NCI-H526 (cell line): ENCODE measurements around the gene KLK13.

Source experiments
- DNase-seq, 2 experiments: peaks; one replicate each; lab custom pipeline; 2025; lab: John Stamatoyannopoulos, UW

Gene KLK13

DNA sequence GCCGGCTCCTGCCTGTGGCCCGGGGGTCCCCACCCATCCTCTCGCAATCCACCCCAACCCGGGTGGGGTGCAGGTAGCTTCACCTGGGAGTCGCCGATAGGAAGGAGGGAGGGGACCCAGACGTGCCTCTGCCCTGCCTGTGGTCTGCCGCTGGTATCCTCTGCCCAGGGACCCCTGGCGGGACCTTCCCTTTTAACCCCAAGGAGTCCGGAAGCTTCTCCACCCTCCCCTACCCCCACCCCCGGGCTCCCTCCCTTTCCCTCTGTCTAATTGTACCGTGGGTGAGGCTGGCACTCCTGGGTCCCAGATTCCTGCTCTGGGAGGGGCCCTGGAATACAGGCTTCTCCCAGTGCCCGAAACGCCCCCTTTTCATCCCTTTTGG lies 45.4 kb downstream of the KLK13 start, which contains the start of gene KLK10:
KLK10 (minus strand) TSS at position 166 of the 382 bp plus-strand sequence. CDS start 579 bp downstream, outside the sequence.
- DNase-seq, result no peak

DNA sequence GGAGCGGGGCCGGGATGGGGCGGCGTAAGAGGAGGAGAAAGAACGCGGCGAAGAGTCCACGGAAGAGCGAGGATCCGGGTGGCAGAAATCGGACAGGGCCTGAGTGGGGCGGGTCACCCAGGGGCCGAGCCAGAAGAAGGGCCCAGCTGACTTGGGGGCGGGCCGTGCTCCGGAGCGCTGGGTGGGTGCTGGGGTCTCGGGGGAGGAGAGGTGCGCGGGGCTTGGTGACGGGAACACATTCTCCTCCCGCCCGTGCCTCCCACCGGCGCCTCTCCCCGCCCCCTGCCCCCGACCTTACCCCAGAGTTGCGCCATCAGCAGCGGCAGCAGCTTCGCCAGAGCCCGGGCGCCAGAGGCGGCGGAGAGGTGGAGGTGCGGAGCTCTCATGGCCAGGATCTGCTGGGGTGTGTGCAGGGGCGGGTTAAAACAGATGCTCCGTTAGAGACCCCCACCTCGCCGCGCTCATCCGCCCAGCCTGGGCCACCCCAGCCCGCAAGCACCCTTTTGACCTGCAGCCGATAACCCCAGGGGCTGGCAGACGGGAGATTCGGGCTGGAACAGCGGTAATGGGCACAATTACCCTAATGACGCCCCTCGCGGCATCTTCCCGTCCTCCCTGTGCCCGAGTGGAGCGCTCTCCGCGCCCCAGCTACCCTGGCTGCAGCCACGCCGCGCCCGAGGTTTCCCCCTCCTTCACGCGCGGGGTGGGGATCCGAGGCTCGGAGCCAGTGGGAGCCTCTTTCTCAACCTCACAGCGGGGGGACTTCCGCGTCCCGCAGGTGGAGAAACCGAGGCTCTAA lies 45.9 kb downstream of the KLK13 start:
- DNase-seq, result peak in 1 of 2 experiments; percentile 39

DNA sequence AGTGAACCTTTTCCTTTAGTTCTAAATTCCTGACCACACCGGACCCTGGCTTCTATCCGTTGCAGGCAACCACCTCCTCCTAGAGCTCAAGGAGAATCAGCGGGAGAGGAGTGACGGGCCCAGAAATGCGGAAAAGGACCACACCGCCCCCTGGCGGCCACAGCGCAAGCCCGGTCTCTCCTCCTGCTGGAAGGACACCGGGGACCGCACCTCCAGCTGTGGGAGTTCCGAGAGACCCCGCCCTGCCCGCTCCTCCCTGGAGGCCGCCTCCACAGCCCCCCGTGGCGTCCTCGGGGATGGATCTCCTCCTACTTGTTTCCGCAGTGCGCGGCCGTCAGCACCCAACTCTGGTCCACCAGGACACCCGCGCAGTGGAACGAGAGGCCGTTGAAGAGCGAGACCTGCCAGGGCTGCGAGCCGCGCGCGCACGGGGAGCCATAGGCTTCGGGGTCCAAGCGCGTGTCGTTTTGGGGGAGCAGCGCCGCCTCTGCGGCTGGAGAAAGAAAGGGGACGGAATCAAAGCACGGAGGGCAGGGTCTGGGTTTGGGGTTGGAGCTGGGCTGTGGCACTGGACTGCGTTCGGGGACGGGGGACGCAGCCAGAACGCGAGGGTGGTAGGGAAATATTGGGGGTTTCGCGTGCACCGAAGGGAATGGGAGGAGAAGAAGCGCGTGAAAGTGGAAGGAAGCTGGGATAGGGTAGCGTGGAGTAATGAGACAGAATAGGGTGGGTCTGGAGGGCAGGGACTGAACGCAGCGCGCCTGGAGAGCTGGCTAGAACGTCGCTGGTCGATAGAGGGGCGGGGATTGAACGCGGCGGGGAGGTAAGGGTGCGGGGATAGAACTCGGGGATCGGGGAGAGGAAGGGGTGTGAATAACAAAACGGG lies 47.9 kb downstream of the KLK13 start:
- DNase-seq, result peak; percentile 38 to 81

DNA sequence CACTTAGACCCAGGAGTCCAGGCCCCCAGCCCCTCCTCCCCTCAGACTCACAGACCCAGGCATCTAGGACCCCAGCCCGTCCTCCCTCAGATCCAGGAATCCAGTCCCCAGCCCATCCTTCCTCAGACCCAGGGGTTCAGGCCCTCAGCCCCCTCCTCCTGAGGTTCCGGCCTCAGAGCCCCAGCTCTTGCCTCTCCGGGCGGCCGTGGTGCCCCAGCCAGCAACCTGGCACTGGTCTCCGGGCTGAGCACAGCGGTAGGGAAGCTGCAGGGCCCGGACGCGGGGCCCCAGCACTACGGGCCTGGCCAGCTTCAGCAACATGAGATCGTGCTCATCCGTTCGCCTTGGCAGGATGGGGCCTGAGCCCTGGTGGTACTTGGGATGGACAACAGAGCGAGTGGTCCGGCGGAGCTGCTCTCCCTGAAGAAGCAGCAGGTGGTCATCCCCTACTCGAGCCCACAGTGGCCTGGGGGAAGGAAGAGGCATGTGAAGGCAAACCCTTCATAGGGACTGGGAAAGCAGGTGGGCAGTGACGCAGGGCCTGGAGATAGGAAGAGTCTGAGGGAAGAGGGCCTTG lies 49.1 kb downstream of the KLK13 start:
- DNase-seq, result no peak

DNA sequence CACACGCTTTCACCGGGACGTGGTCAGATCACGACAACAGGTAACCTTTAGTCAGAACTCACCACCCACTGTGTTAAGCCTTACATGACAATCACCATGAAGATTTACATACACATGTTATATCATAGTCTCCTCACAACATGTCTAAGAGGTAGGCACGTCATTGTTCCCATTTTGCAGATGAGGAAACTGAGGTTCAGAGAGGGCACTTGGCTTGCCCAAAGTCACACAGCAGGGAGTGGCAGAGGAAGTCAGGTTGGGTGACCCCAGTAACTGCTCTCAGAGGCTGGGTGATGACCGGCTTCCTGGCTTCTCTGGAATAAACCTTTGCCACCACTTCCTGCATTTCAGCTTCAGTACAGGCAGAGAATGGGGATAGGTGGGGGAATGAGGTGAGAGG lies 50.6 kb downstream of the KLK13 start:
- DNase-seq, result no peak

DNA sequence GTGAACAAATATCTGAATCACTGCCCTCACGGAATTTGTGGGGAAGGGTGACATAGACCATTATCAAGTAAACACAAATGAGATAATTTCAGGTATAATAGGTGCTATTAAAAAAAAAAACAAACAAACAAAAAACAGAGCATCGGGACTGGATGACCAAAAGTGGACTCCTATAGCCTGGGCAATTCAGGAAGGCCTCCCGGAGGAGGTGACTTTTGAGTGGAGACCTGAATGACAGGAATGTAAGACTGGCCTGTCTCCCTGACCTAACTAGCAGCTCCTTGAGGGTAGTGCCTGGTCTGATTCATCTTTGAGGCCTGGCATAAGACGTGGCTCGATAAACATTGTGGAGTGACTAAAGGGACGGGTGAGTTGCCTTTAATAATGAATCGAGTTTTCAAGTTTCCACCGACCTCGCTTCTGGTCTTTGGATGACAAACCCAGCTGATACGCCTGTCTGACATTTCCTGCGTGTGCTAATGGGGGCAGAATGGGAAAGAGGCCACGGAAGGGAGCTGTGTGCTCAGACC lies 52.2 kb downstream of the KLK13 start:
- no peak for DNase-seq

DNA sequence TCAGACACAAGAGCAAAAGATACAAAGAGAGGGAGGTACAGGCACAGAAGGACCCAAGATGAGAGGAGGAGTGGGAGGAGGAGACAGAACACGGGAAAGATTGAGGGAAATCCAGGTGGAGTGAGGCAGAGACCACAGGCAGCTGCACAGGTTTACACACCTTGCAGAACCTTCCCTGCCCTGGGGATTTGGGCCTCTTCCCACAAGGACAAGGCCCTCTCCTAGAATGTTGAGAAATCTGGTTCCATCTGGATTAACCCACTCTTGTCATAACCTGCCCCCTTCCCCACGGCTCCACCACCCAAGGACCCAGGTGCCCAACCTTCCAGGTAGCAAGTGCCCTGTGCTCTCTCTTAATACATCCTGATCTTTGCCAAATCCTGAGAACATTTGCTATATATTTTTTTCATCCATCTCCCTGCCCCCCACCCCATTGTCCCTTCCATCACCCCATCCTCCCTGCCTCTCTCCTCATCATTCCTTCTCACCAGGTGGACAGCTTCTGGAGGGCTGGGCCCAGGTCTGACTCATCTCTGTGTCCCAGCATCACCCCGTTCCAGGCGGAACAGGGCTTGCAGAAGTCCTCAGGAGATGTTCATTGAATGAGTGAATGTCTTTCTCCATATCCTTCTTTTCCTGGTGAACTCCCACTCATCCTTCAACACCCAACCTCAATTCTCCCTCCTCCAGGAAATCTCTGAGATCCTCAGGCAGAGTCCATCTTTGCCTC lies 54.7 kb downstream of the KLK13 start:
- no peak for DNase-seq

DNA sequence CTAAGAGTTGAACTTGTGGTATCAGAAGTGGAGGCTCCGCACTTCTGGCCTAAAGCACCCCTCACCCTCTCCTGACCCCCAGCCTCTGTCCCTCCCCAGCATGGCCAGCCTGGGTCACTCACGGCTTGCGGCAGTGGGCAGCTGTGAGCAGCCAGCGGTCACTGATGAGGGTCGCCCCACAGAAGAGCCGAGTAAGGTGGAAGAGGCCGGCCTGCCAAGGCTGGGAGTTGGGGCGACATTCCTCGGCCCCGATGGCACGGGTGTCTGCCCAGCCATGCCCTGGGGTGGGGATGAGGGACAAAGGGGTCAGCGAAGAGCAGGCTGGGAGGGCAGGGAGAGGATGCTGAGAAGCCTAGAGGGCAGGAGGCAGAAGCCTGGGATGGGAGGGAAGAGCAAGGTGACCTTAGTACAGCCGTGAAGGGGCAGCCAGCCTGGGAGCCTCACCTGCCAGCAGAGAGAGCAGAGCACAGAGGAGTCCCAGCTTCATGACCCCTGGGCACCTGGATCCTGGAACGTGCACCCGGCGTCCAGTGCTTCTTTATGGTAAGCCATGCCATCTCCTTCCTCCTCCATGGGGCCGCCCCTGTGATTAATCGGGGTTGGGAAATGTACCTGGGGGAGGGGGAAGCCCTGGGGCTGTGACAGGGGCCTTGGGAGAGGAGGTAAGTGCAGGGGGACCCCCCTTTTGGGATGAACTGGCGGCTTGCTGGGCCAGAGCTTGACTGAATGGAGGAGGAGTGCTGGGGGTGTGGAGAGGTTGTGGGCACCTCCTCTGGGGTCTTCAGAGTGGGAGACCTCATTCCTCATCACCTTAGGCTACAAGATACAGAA lies 55.6 kb downstream of the KLK13 start:
- no peak for DNase-seq

DNA sequence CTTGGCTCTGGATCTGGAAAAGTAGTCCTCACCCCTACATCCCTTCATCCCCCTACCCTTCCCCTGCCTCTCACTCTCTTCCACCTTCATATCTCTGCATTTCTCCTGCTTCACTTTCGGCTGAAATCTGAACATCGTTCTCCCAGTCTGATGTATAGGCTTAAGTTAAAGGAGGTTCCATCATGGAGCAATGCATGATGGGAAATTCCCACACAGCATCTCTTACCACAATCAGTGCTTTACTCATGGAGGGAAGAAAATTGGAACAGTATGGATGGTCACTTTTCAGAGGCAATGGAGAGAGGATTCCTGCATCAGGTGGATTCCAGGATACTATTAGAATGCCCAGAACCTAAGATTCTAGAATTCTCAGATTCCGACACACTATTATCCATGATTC lies 57.4 kb downstream of the KLK13 start:
- DNase-seq, result no peak

DNA sequence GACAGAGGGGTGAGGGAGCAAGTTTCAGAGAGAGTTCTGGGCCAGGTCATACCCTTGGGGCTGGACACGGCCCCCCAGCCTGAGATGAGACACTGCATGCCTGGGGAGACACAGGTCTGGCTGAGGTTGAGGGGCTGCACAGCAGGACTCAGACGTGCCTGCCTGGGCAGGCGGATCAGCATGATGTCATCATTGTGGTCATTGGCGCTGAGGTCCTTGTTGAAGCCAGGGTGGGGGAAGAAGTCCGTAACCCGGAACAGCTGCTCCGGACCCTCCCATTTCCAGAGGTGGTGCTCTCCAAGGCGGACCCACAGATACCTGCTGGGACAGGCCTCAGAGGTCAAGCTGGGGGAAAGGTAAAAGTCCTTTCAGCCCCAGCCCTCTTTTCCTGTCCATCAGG lies 58.5 kb downstream of the KLK13 start:
- DNase-seq, result no peak
